ENCODE measurements around the gene TEAD4. TPM values are rescaled to one million over a fixed set of nuclear protein-coding genes. Genes with fewer than 3 reads are reported as not detected.

TEAD4 gene
- total RNA-seq, 1 experiment from 2014 or later = 43.2 TPM

DNA sequence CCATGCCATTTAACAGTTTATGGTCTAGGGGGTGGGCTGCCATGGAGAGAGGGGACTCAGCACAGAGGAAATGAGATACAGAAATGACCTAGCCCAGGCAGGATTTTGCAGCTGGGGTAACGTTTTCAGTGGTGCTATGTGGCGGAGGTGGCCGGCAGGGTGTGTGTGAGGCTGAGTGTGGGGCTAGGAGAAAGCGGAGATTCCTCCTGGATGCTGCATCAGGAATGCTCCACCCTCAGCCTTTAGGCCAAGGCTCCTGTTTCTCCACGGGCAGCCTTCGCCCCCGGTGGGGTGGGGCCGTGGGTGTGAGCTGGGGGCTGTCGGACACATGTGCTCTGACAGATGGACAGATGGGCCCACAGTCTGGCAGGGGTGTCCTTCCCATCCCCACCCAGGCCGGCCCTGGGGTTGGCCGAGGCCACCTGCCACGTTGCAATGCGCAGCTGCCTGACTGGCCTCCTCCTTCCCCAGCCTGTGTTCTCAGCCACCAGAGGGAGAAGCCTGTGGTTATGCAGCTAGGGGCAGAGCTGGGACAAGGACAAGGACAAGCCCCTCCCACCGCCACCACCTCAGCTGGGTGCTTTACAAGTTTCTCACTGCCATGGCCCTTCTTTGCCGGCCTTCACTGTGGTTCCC is 44.3 kb downstream of the TEAD4 start:
- Histone ChIP-seq H3K9me2 (ENCODE audit: insufficient read depth) (no peaks in the 10 kb centered on the region), H3K27ac (ENCODE audit: low read depth, low read length) (no peak overlapping the region; the same call in 1 of the 2 replicates), H2AFZ (ENCODE audit: low read depth, low read length, poor library complexity, severe bottlenecking) (no peak overlapping the region), H3K27me3 (ENCODE audit: insufficient read depth, low read length) (no peaks in the 10 kb centered on the region), H4K20me1 (ENCODE audit: insufficient read depth) (no peaks in the 10 kb centered on the region), H3K4me3 (replicated peaks in 1 of 2; ENCODE audit: low read depth in 1 of 2, low read length in 2 of 2) (no peak overlapping the region), H3K36me3 (ENCODE audit: control insufficient read depth in 1 of 2, insufficient read depth in 2 of 2, low read length in 2 of 2) (peaks cover 3 to 15% of the 10 kb centered on the region in 2 experiments; a peak in 3 of 4 replicates), H3K4me1 (ENCODE audit: control insufficient read depth in 1 of 2, insufficient read depth in 2 of 2, low read length in 2 of 2) (no peaks in the 10 kb centered on the region), H3K4me2 (ENCODE audit: low read length) (no peak overlapping the region), H3K9ac (ENCODE audit: low read length) (no peak overlapping the region), H3K79me2 (ENCODE audit: insufficient read depth, low read length) (peaks cover 19% of the 10 kb centered on the region; the same call in 1 of the 2 replicates), H3K9me3 (ENCODE audit: control insufficient read depth in 1 of 2, insufficient read depth in 1 of 2, low read depth in 1 of 2, low read length in 2 of 2) (no peaks in the 10 kb centered on the region)
- CTCF ChIA-PET = no interaction called here
- RAD21 ChIA-PET (ENCODE audit: low non-redundant PET in 1 of 2, low total read pairs in 2 of 2, uncharacterized antibody in 2 of 2, unreplicated experiment in 2 of 2) = no interaction called here
- POLR2A ChIA-PET = no interaction called here
- intact Hi-C loops (cut with micrococcal nuclease) = no loop called here
- DNase-seq (ENCODE audit: low read depth, low spot score) = no peak
- no peak for TF ChIP-seq TCF7L2 (IDR thresholded peaks at IDR 0.05; ENCODE audit: borderline replicate concordance, extremely low read depth, insufficient read depth, insufficient read length)
- TF ChIP-seq ZFX (IDR thresholded peaks at IDR 0.05) = no peak
- no peak for TF ChIP-seq POLR2AphosphoS5 (IDR thresholded peaks at IDR 0.05; ENCODE audit: low read depth, low read length)
- TF ChIP-seq SIN3A (IDR thresholded peaks at IDR 0.05; ENCODE audit: low read depth) = no peak
- TF ChIP-seq EZH2 (IDR thresholded peaks at IDR 0.05) = no peak
- TF ChIP-seq CEBPB (IDR thresholded peaks at IDR 0.05; ENCODE audit: low read depth) = no peak
- TF ChIP-seq, protein P1, sequence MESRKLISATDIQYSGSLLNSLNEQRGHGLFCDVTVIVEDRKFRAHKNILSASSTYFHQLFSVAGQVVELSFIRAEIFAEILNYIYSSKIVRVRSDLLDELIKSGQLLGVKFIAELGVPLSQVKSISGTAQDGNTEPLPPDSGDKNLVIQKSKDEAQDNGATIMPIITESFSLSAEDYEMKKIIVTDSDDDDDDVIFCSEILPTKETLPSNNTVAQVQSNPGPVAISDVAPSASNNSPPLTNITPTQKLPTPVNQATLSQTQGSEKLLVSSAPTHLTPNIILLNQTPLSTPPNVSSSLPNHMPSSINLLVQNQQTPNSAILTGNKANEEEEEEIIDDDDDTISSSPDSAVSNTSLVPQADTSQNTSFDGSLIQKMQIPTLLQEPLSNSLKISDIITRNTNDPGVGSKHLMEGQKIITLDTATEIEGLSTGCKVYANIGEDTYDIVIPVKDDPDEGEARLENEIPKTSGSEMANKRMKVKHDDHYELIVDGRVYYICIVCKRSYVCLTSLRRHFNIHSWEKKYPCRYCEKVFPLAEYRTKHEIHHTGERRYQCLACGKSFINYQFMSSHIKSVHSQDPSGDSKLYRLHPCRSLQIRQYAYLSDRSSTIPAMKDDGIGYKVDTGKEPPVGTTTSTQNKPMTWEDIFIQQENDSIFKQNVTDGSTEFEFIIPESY (IDR thresholded peaks at IDR 0.05; ENCODE audit: extremely low read depth, insufficient replicate concordance, low read length) = no peak
- TF ChIP-seq YY1 (IDR thresholded peaks at IDR 0.05; ENCODE audit: extremely low read depth, insufficient replicate concordance, low read depth, low read length) = no peak
- TF ChIP-seq JUND (IDR thresholded peaks at IDR 0.05) = no peak
- TF ChIP-seq RAD21 (IDR thresholded peaks at IDR 0.05; ENCODE audit: low read depth) = no peak
- TF ChIP-seq, protein P2, sequence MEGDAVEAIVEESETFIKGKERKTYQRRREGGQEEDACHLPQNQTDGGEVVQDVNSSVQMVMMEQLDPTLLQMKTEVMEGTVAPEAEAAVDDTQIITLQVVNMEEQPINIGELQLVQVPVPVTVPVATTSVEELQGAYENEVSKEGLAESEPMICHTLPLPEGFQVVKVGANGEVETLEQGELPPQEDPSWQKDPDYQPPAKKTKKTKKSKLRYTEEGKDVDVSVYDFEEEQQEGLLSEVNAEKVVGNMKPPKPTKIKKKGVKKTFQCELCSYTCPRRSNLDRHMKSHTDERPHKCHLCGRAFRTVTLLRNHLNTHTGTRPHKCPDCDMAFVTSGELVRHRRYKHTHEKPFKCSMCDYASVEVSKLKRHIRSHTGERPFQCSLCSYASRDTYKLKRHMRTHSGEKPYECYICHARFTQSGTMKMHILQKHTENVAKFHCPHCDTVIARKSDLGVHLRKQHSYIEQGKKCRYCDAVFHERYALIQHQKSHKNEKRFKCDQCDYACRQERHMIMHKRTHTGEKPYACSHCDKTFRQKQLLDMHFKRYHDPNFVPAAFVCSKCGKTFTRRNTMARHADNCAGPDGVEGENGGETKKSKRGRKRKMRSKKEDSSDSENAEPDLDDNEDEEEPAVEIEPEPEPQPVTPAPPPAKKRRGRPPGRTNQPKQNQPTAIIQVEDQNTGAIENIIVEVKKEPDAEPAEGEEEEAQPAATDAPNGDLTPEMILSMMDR (IDR thresholded peaks at IDR 0.05 in 2 of 3, conservative IDR thresholded peaks at IDR 0.05 in 1 of 3; ENCODE audit: borderline replicate concordance in 1 of 3, insufficient read depth in 1 of 3, low read depth in 2 of 3, low read length in 2 of 3) = no peak
- TF ChIP-seq, protein P3, sequence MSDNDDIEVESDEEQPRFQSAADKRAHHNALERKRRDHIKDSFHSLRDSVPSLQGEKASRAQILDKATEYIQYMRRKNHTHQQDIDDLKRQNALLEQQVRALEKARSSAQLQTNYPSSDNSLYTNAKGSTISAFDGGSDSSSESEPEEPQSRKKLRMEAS (IDR thresholded peaks at IDR 0.05) = no peak
- TF ChIP-seq, protein P4, sequence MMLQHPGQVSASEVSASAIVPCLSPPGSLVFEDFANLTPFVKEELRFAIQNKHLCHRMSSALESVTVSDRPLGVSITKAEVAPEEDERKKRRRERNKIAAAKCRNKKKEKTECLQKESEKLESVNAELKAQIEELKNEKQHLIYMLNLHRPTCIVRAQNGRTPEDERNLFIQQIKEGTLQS (IDR thresholded peaks at IDR 0.05) = no peak
- no peak for TF ChIP-seq ZNF274 (IDR thresholded peaks at IDR 0.05; ENCODE audit: low read depth, low read length)
- no peak for TF ChIP-seq ELF1 (IDR thresholded peaks at IDR 0.05; ENCODE audit: borderline replicate concordance, low read depth)
- TF ChIP-seq, protein P5, sequence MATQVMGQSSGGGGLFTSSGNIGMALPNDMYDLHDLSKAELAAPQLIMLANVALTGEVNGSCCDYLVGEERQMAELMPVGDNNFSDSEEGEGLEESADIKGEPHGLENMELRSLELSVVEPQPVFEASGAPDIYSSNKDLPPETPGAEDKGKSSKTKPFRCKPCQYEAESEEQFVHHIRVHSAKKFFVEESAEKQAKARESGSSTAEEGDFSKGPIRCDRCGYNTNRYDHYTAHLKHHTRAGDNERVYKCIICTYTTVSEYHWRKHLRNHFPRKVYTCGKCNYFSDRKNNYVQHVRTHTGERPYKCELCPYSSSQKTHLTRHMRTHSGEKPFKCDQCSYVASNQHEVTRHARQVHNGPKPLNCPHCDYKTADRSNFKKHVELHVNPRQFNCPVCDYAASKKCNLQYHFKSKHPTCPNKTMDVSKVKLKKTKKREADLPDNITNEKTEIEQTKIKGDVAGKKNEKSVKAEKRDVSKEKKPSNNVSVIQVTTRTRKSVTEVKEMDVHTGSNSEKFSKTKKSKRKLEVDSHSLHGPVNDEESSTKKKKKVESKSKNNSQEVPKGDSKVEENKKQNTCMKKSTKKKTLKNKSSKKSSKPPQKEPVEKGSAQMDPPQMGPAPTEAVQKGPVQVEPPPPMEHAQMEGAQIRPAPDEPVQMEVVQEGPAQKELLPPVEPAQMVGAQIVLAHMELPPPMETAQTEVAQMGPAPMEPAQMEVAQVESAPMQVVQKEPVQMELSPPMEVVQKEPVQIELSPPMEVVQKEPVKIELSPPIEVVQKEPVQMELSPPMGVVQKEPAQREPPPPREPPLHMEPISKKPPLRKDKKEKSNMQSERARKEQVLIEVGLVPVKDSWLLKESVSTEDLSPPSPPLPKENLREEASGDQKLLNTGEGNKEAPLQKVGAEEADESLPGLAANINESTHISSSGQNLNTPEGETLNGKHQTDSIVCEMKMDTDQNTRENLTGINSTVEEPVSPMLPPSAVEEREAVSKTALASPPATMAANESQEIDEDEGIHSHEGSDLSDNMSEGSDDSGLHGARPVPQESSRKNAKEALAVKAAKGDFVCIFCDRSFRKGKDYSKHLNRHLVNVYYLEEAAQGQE (IDR thresholded peaks at IDR 0.05; ENCODE audit: low read depth) = no peak
- TF ChIP-seq SP1 (IDR thresholded peaks at IDR 0.05; ENCODE audit: low read depth) = no peak
- BruUV-seq (replicated peaks) = no TSS peak
- ATAC-seq = 0 out of 2 replicates have a peak, but pooled peaks have one; percentile 27
